T-helper 9 cell (primary cell): ENCODE results near the gene SELENOH.
A peak's percentile ranks its signal among the peaks of the same experiment; 100 is the strongest.
"Not testable (repeated sequence)": the region's sequence is repeated elsewhere in the genome, so short reads cannot be mapped to it uniquely, and the experiment has no call there.

Source experiments
- DNase-seq: peaks from one replicate; pipeline ENCODE4 v3.0.0-alpha.2; 2020
- total RNA-seq, 2 donors: gene quantifications; one replicate each; lab custom pipeline; 2026; lab: John Stamatoyannopoulos, UW

SELENOH gene, protein sequence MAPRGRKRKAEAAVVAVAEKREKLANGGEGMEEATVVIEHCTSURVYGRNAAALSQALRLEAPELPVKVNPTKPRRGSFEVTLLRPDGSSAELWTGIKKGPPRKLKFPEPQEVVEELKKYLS
- 9.7 to 13.2 reads per million in 2 donors for total RNA-seq

GRCh38 chr11:57741132-57742086, at the start of gene SELENOH:
Gene SELENOH (plus strand): TSS chr11:57741491. CDS start chr11:57741596, 105 bp downstream.
- peak; percentile 81 for DNase-seq

- DNase-seq: no peak
These were observed 42.4 kb upstream of the SELENOH start for GRCh38 chr11:57698843-57699365.

DNA sequence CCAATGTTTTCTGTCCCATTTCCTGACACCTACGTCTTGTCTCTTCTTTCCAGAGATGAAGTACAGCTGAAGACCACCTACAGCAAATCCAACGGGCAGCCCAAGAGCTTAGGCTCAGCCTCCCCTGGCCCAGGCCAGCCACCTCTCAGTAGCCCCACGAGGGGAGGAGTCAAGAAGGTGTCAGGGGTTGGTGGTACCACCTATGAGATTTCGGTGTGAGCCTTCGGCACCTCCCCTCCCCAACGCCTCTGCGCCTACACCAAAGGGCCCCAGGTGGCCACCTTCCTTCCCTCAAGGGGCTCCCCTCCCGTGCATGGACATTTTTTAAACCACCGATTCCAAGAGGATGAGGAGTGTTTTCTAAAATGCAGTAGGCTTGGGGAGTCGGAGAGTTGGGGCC, 41.5 kb upstream of the SELENOH start:
- no peak for DNase-seq

DNA sequence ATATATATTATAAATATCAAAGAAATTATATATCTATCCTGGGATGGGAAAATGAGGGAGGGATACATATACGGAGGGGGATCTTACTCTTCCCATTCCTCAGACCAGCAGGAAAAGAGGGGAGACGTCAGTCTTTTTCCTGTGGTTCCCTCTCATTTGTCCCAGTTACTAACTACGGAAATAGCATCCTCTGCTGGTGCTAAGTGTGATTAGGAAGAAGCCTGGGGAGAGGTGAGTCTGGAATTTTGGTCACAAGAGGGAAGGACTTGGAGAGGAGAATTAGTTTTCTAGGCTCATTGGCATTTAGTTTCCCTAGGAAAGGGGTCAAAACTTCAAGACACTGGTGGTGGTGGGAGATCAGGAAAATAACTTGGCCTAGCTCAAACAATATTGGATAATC, 40.9 kb upstream of the SELENOH start:
- no peak for DNase-seq

GRCh38 chr11:57703341-57703740, 38.0 kb upstream of the SELENOH start:
- DNase-seq: no peak

DNA sequence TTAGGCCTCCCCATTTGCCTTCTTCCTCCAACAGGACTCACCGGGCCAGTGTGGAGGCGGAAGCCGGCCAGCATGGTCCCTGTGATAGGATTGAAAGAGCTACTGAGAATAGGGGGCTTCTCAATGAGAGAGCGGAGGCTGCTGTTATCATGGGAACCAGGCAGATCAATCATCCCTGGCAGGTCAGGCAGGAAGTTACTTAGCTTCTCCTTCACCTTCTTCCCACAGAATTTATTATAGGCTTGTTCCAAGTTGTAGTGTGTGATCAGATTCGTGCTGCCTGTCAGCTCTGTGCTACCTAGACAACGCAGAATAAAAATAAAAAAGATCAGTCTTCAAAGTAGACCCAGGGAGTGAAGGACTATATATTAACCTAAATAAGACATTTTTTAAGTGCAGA, 36.4 kb upstream of the SELENOH start:
- DNase-seq: no peak

DNA sequence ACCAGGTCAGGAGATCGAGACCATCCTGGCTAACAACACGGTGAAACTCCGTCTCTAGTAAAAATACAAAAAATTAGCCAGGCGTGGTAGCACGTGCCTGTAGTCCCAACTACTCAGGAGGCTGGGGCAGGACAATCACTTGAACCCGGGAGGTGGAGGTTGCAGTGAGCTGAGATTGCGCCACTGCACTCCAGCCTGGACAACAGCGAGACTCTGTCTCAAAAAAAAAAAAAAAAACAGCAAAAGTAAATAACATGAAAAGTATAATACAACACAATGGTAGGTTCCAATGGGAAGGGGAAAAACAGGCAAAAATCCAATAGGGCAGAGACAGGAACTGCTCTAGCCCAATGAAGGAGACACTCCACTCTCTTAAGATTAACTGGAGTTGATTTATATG, 35.9 kb upstream of the SELENOH start:
- DNase-seq: not testable (repeated sequence)

GRCh38 chr11:57709802-57710367, 31.4 kb upstream of the SELENOH start:
- DNase-seq: no peak

- DNase-seq: peak; percentile 61
These were observed 29.7 kb upstream of the SELENOH start, which contains the start of gene MED19 for GRCh38 chr11:57711414-57712255. Gene MED19 (minus strand): TSS chr11:57712215. CDS start chr11:57712179, 36 bp downstream.

- peak; percentile 81 for DNase-seq
These were observed 28.8 kb upstream of the SELENOH start, which contains the start of gene TMX2 for GRCh38 chr11:57712256-57713150. Gene TMX2 (plus strand): TSS chr11:57712593. CDS start chr11:57712619, 26 bp downstream.

DNA sequence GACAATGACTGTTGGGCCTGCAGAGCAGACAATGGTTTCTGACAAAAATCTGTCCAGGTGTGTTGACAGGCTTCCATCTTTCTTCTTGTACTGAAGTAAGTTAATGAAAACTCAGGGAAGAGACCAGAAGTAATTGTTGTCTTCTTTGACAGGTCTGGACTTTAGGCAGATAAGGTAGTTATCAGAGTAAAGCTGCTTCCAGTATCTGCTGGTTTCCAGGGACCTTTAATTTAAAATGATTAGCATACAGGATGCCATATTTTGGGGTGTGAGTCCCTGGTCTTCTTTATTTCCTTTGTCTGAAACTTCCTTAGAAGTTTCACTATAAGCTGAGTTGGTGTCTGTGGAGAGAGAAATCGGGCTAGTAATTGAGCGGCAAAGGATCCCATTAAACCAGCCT, 27.5 kb upstream of the SELENOH start:
- no peak for DNase-seq

DNA sequence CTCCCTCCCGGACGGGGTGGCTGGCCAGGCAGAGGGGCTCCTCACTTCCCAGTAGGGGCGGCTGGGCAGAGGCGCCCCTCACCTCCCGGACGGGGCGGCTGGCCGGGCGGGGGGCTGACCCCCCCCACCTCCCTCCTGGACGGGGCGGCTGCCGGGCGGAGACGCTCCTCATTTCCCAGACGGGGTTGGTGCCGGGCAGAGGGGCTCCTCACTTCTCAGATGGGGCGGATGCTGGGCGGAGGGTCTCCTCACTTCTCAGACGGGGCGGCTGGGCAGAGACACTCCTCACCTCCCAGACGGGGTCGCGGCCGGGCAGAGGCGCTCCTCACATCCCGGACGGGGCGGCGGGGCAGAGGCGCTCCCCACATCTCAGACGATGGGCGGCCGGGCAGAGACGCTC, 24.6 kb upstream of the SELENOH start:
- not testable (repeated sequence) for DNase-seq

- no peak for DNase-seq
These were observed 14.1 kb upstream of the SELENOH start for GRCh38 chr11:57727185-57727584.

GRCh38 chr11:57728829-57729228, 12.5 kb upstream of the SELENOH start:
- no peak for DNase-seq

DNA sequence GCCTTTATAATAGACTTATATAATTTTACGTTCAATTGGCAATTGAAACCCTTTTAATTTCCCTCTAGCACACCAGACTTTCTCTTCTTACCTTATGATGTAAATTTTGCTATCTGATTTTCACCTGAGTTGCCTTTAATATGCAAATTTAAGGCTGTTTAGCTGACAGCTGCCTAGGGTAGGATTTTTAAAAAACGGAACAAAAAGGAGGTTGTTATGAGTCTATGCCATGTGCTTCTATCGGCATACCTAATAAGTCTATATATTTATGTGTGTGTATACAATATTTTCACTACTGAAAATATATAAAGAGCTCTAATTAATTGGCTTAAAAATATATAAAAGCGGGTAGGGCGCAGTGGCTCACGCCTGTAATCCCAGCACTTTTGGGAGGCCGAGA, 11.8 kb upstream of the SELENOH start:
- no peak for DNase-seq

DNA sequence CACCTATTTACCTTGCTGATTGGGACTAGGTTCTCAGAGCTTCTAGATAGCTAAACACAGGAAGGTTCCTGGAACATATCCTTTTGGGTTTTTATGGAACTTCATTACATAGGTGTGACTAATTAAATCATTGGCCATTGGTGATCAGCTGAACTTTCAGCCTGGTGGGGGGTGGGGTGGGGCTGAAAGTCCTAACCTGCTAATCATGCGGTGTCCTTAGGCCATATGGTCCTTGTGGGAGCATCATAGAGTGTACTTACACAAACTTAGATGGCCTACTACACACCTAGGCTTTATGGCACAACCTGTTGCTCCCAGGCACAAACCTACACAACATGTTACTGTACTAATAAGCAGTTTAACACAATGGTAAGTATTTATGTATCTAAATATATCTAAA, 8.6 kb upstream of the SELENOH start:
- DNase-seq: no peak

GRCh38 chr11:57735619-57736298, 5.5 kb upstream of the SELENOH start:
- DNase-seq: no peak

- DNase-seq: no peak
These were observed 779 bp downstream of the SELENOH start for GRCh38 chr11:57742087-57742452.

GRCh38 chr11:57744357-57744756, 3.1 kb downstream of the SELENOH start:
- DNase-seq: no peak

DNA sequence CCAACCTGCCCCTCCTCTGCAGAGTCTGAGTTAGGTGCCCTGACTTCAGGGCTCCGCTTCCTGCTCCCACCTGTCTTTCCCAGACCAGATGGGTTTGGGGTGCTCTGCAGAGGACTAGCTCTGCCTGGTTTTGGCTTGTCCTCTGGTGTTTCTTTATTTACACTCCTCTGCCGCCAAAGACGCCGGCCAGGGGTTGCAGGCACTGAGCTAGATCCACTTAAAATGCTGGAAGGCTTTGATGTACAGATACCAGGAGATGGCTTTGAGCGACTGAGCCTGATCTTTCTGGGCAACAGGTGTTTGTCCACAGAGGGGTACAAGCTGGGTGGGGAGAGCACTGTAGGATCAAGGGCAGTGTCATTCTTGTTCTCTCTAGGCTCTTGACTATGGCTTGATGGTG, 3.9 kb downstream of the SELENOH start:
- DNase-seq: no peak

- no peak for DNase-seq
These were observed 5.6 kb downstream of the SELENOH start for GRCh38 chr11:57746920-57747319.
